Measurements from ENCODE around the gene UGGT1.

- TF ChIP-seq CTCF (conservative IDR thresholded peaks at IDR 0.05; ENCODE audit: low read depth, low read length) = no peak
- TF ChIP-seq EZH2 (IDR thresholded peaks at IDR 0.05; ENCODE audit: borderline replicate concordance, low read depth, low read length, poor library complexity, severe bottlenecking) = no peak
Measured at GRCh38 chr2:128115921-128116623, 25.1 kb downstream of the UGGT1 start.
